Measurements from ENCODE around the gene RPL6.

DNA sequence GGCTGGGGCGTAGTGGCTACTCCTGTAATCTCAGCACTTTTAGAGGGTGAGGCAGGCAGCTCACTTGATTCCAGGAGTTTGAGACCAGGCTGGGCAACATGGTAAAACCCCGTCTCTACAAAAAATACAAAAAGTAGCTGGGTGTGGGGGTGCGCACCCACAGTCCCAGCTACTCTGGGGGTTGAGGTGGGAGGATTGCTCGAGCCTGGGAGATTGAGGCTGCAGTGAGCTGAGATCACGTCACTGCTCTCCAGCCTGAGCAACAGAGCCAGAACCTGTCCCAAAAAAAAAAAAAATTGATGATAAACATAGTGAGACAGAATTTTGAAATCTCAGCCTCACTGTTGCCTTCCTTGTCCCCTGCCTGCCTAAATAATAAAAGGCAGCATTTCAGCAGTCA is 49.3 kb upstream of the RPL6 start:
- TF ChIP-seq CTCF (IDR thresholded peaks at IDR 0.05) (no peak), EP300 (IDR thresholded peaks at IDR 0.05) (no peak)

Data from ovary (tissue), 3 donors.